Ovary (tissue), 3 donors: Measurements from ENCODE around the gene PSME3.

Experiments
- EP300 ChIP-seq: sonication (generic); formaldehyde crosslinking; IDR thresholded peaks from one replicate; pipeline ENCODE4 v1.6.1; 2017; ENCODE audit warnings: antibody characterized with exemption
- POLR2A ChIP-seq: fragments of 450-650 bp; IDR thresholded peaks from one replicate; pipeline ENCODE4 v1.6.1; 2017; ENCODE audit warnings: antibody characterized with exemption, mild to moderate bottlenecking, moderate library complexity
- TF ChIP-seq, protein P1 (sequence below), 3 donors: fragments of 450-650 bp in 2 of 3; fragments of 200-600 bp in 1 of 3; IDR thresholded peaks; one replicate each; pipeline versions ENCODE4 v1.5.1 to v1.8.0; 2016 to 2022; ENCODE audit warnings: antibody characterized with exemption in 3 of 3, mild to moderate bottlenecking in 1 of 3
- donor health status: DM: no; HTN: no; CAD: no.

DNA sequence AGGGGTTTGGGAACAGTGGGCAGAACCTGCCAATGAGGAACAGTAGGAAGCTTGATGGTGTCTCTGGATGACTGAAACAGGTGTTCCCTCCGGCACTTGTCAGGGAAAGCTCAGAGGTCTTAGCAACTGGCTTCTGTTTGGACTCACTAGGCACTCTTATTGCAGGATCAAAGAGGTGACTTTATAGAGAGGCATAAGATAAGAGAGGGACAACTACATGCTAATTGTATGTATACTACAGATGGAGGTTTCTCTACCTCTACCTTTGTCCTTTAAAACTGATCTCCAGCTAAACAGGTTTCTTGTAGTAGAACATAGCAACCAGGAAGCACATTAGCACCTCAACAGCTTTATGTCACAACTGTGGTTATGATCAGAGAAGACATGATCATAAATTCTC, 26.9 kb upstream of the PSME3 start:
- TF ChIP-seq, protein P1, sequence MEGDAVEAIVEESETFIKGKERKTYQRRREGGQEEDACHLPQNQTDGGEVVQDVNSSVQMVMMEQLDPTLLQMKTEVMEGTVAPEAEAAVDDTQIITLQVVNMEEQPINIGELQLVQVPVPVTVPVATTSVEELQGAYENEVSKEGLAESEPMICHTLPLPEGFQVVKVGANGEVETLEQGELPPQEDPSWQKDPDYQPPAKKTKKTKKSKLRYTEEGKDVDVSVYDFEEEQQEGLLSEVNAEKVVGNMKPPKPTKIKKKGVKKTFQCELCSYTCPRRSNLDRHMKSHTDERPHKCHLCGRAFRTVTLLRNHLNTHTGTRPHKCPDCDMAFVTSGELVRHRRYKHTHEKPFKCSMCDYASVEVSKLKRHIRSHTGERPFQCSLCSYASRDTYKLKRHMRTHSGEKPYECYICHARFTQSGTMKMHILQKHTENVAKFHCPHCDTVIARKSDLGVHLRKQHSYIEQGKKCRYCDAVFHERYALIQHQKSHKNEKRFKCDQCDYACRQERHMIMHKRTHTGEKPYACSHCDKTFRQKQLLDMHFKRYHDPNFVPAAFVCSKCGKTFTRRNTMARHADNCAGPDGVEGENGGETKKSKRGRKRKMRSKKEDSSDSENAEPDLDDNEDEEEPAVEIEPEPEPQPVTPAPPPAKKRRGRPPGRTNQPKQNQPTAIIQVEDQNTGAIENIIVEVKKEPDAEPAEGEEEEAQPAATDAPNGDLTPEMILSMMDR (IDR thresholded peaks at IDR 0.05), result no peak
- no peak for TF ChIP-seq POLR2A
- TF ChIP-seq EP300, result no peak
